Gastrocnemius medialis (tissue), 4 donors: ENCODE data around the gene LARP1.

Experiments
- CTCF ChIP-seq, 5 experiments: fragments of 450-650 bp in 3 of 5; fragments of 200-600 bp in 2 of 5; sonication (generic) in 2 of 5; IDR thresholded peaks in 4 of 5; conservative IDR thresholded peaks in 1 of 5; 1 replicate in 4 of 5; 2 replicates in 1 of 5; pipeline ENCODE4 v1.5.1; 2016 to 2019; ENCODE audit warnings: antibody characterized with exemption in 5 of 5, mild to moderate bottlenecking in 3 of 5, moderate library complexity in 3 of 5
- POLR2A ChIP-seq, 2 donors: fragments of 450-650 bp; IDR thresholded peaks; one replicate each; pipeline ENCODE4 v1.6.1; 2017; ENCODE audit warnings: antibody characterized with exemption in 2 of 2, mild to moderate bottlenecking in 2 of 2, moderate library complexity in 2 of 2

GRCh38 chr5:154862766-154863165 lies 107.6 kb downstream of the LARP1 start:
- TF ChIP-seq CTCF (IDR thresholded peaks at IDR 0.05 in 4 of 5, conservative IDR thresholded peaks at IDR 0.05 in 1 of 5) (no peak), POLR2A (IDR thresholded peaks at IDR 0.05) (no peak)
